Skin epidermis (tissue), 12 donors: ENCODE measurements around the gene PROCA1.

Experiments used
- H3K27ac ChIP-seq, 21 experiments: fragments of 200-600 bp; sonication (generic) in 11 of 21; one replicate each; pipeline ENCODE4 v1.5.0; 2020; ENCODE audit warnings: mild to moderate bottlenecking in 3 of 21, inconsistent platforms in 2 of 21, moderate library complexity in 2 of 21
- H3K4me3 ChIP-seq, 7 experiments: fragments of 200-600 bp; sonication (generic) in 2 of 7; one replicate each; pipeline ENCODE4 v1.5.0; 2020; ENCODE audit warnings: inconsistent platforms in 2 of 7, mild to moderate bottlenecking in 2 of 7, moderate library complexity in 1 of 7

The PROCA1 gene

DNA sequence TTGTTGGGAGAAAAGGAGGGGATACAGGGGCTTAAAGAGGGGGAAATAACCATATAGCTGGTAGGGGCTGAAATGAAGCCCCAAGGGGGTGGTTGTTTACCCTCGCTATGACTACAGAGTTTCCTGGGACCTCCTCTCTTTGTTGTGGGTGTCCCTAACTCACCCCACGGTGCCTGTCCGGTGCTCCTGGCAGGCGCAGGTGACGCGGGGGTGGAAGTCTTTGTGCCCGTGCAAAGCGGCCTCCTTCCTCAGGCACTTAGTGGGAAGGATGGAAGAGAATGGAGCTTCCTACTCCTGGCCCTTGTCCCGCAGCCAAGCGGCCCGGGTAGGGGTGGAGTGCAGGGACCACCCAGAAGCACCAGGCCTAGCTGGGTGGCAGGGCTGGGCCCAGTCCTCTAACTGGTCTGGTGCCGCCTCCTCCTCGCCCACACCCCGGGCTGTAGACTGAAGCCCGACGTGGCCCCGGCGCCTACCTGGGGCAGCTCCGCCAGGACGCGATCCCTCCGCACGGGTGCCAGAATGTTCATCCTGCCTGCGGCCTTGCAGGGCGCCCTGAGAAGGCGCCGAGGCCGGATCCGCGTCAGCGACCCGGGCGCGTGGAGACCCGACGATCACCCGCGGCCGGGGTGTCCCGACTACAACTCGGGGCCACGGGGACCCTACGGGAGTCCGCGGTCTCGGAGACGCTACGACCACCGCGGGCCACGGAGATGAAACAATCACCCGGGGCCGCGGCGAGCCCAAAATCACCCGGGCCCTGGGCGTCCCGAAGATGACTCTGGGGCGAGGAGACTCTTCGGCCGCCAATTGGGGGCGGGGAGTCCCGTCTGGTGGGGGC lies 5.3 kb upstream of the PROCA1 start:
- Histone ChIP-seq H3K4me3 (peak overlapping the region; percentile 37 to 78 (median 57)), H3K27ac (peak overlapping the region; percentile 40 to 96 (median 88))

DNA sequence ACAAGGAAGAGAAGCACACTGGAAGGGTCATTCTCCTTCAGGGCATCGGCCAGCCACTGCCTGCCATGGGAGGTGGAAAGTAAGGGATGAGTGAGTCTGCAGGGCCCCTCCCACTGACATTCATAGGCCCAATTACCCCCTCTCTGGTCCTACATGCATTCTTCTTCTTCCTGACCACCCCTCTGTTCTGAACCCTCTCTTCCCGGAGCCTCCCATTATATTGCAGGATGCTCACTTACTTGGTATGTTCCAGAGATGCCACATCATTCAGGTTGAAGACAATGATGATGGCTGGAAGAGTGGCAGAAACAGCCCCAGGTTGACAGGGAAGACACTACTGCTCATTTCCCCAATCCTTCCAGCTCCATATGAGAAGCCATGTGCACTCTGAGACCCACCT lies 3.5 kb upstream of the PROCA1 start:
- H3K27ac ChIP-seq: no peak overlapping the region
- H3K4me3 ChIP-seq: no peak overlapping the region

DNA sequence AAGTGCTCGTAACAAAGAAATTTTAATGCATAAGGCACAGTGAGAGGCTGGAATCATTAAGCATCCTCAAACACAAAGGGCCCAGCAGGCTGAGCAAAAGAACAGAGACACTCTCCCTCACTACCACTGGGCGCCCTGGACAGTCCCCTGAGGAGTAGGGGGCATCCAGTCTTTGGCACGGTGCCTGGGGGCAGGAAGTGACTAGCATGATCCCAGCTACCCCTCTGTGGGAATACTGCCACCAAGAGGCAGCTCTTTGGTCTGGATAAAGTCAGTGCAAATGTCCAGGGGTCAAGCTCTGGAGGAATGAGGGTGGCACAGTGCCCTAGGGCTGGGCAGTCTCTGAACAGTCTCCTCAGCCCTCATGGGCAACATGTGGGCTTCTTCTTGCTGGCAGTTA lies 2.6 kb upstream of the PROCA1 start:
- Histone ChIP-seq H3K4me3 (no peak overlapping the region), H3K27ac (no peak overlapping the region)

- peak overlapping the region in 4 of 21 experiments; percentile 83 to 93 (median 88) for H3K27ac ChIP-seq
- no peak overlapping the region for H3K4me3 ChIP-seq
Observed at GRCh38 chr17:28712705-28713415, 1.2 kb upstream of the PROCA1 start.

- Histone ChIP-seq H3K27ac (peak overlapping the region in 20 of 21 experiments; percentile 66 to 93 (median 86)), H3K4me3 (peak overlapping the region; percentile 52 to 81 (median 70))
Observed at GRCh38 chr17:28712032-28712704, 480 bp upstream of the PROCA1 start.

GRCh38 chr17:28710861-28711722 lies 596 bp downstream of the PROCA1 start:
- H3K27ac ChIP-seq: peak overlapping the region in 20 of 21 experiments; percentile 66 to 93 (median 86)
- peak overlapping the region; percentile 52 to 81 (median 70) for H3K4me3 ChIP-seq

DNA sequence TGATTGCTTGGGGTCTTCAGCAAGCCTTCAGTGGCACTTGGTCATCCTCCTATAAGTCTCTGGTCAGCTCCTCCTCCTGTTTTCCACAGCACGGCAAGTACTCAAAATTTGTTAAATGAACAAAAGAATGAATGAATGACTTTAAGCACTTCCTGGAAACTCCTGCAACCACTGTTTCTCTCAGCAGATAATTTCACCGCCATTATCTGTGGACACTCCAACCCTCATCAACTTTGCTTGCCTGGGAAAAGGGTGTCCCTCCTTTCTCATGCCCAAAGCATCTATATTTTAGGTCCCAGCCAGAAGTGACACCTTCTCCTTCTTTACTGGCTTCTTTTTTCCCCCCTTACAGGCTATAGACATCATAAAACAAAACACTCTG lies 4.4 kb downstream of the PROCA1 start:
- Histone ChIP-seq H3K4me3 (no peak overlapping the region), H3K27ac (no peak overlapping the region)

GRCh38 chr17:28706471-28707338 lies 5.0 kb downstream of the PROCA1 start:
- Histone ChIP-seq H3K4me3 (no peak overlapping the region), H3K27ac (no peak overlapping the region)

DNA sequence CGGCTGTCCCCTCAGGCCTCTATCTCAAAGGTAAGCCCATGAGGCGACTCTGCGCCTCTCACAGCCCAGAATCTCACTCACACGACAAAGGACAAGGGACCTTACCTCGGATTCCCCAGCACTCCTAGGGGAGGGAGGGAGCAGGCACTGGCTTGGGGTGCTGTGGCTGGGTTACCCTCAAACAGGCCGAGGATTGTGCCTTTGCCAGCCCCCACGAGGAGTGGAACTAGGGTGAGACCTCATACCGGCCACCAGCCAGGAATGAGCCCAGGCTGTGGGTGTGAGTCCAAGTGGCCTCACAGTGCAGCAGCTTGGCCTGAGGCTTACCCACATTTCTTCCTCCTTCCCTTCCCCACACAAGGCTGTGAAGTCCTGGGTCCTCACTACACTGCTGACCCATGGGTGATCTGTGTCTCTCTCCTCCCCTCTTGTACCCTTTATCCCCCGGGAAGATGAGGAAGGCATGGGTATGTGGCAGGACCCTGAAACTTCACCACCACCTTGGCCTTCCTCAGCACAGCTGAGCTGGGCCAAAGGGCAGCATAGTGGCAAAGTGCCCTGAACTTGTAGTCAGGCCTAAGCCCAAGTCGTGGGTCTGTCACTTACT lies 5.9 kb downstream of the PROCA1 start:
- peak overlapping the region in 1 of 21 experiments; percentile 7 for H3K27ac ChIP-seq

DNA sequence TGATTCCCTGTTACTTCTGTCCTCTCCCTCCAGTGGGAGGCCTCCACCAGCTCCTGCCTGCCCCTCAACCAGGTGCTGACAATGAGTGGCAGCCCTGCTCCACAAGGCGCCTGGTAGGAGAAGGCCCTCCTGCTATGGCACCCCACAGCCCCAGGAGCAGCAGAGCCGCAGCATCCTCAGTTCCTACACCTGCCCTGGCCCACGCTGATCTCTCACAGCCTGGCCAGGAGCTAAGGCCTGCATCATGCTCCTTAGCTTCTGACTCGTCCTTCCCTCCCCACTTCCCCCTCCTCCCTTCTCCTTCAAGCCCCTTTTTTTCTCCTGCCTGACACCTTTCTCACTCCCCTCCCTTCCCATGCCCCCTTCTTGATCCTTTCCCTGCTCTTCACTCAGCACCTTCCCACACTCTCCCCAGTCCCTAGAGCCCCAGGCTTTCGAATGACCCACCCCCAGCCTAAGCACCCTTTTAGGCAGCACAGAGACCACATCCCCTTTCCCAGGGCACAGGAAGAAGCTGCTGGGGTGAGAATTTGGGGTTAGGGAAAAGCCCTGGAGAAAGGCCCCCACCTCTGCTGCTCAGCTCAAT lies 6.5 kb downstream of the PROCA1 start:
- no peak overlapping the region for H3K4me3 ChIP-seq
- peak overlapping the region in 1 of 21 experiments; percentile 7 for H3K27ac ChIP-seq

More for the DNA sequence above, 5.9 kb downstream of the PROCA1 start:
- H3K4me3 ChIP-seq: no peak overlapping the region

GRCh38 chr17:28704219-28704858 lies 7.3 kb downstream of the PROCA1 start:
- no peak overlapping the region for H3K4me3 ChIP-seq
- H3K27ac ChIP-seq: no peak overlapping the region

GRCh38 chr17:28703552-28704218 lies 8.0 kb downstream of the PROCA1 start:
- no peak overlapping the region for H3K27ac ChIP-seq
- H3K4me3 ChIP-seq: no peak overlapping the region

DNA sequence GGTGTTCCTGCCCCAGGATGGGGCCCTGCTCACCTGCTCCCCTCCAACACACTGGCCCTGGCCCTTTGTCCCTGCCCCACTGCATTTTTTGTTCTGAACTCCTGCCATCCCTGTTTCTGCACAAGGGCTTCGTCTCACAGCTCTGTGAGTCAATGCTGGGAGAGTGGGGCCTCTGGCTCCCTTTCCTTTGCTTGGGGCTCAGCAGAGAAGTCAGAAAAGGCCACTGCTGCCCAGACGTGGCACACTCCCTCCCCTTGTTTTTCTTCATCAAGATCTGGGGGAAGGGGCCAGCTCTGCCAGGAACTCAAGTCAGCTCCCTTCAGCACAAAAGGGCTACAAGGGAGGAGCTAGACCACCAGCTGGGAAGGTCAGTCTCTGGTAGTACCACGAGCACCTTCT lies 8.9 kb downstream of the PROCA1 start:
- no peak overlapping the region for H3K27ac ChIP-seq

DNA sequence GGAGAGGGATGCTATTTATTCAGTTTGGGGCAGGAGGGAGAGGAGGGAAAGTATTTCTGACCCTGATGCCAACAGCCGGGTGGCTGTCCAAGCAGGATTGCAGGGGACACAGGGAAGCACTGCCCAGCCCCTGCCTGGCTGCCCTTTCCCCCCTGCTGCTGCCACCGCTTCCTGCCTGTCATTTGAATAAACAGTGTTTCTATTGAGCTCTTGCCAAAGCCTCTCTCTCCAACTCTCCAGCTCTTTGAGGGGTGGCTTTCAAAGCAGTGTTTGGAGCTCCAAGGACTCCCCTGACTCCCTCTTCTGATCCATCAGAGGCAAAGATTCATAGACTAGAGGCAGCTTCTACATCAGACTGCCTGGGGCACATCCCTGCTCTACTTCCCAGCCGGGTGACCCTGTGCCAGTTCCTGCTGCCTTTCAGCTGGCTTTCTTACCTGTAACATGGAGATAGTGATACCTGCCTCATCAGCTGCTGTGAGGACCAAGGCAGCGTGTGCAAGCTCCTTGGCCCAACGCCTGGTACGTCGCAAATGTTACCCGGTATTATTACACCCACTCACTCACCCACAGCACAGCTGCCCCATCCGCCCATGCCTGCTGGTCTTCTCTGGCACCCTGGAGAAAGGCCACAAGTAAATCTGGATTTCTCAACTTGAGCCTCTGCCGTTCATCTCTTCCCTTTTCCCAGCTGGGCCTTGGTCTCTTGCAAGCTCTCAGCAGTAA lies 9.5 kb downstream of the PROCA1 start:
- H3K4me3 ChIP-seq: no peak overlapping the region
- no peak overlapping the region for H3K27ac ChIP-seq

More for the DNA sequence above, 8.9 kb downstream of the PROCA1 start:
- no peak overlapping the region for H3K4me3 ChIP-seq

- H3K4me3 ChIP-seq: no peak overlapping the region
- H3K27ac ChIP-seq: no peak overlapping the region
Observed at GRCh38 chr17:28700830-28701492, 10.7 kb downstream of the PROCA1 start.

GRCh38 chr17:28700278-28700677 lies 11.4 kb downstream of the PROCA1 start:
- Histone ChIP-seq H3K4me3 (no peak overlapping the region), H3K27ac (no peak overlapping the region)
